HG03175 (cell line): ENCODE data around the gene KLHL41.
A peak's percentile ranks its signal among the peaks of the same experiment; 100 is the strongest.
"Not testable (repeated sequence)": the region's sequence is repeated elsewhere in the genome, so short reads cannot be mapped to it uniquely, and the experiment has no call there.

Experiments used
- ATAC-seq: cut with Tn5 transposase; IDR thresholded peaks from one replicate; pipeline ENCODE4 v1.9.1; 2021; ENCODE audit warnings: mild to moderate bottlenecking, moderate library complexity; ENCODE audit not compliant: unreplicated experiment

The KLHL41 gene

DNA sequence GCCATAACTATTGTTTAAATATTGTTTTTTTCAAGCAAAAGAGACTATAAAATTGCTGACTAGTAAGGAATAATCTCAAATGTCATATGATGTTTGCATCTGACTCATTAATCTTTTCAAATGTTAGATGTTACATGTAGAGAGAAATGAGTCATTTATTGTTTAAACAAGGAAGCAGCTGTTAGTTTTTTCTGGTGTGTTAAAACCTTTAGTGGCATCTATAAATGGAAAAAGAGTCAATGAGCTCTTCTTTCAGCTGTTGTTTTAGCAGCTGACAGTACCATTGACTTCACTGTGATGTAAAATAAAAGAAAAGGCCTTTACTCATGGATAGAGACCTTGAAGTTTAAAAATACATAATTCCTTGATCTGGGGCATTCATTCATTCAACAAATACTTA, 1.8 kb upstream of the KLHL41 start:
- no peak for ATAC-seq

DNA sequence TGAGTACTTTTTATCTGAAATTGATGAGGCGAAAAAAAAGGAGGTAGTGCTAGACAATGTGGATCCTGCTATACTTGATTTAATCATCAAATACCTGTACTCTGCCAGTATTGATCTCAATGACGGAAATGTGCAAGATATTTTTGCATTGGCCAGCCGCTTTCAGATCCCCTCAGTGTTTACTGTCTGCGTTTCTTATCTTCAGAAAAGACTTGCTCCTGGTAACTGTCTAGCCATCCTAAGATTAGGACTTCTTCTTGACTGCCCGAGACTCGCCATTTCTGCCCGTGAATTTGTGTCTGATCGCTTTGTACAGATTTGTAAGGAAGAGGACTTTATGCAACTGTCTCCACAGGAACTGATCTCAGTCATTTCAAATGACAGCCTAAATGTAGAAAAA, 453 bp downstream of the KLHL41 start:
- ATAC-seq: no peak

DNA sequence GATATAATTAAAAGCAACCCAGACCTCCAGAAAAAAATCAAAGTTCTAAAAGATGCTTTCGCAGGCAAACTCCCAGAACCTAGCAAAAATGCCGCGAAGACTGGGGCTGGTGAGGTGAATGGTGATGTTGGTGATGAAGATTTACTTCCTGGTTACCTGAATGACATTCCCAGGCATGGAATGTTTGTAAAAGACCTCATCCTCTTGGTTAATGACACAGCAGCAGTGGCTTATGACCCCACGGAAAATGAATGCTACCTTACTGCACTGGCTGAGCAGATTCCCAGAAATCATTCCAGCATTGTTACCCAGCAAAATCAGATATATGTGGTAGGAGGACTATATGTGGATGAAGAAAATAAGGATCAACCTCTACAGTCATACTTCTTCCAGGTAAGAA, 994 bp downstream of the KLHL41 start:
- no peak for ATAC-seq

DNA sequence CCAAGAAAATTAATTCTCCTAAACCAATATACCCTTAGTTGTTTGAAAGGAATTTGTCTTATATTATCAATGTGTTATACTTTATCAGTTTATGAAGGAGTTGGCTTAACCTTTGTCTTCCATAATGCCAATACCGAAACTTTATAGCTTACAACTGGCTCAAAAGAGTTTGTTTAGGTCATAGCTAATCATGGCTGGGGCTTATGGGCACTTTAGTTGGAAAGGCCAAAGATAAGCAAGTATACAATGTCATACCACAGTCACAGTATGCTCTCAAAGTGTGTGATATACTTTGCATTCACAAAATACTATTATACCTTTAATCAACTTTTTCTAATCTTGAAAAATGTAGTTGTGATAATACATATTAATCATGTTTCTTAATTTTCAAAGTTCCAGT, 2.3 kb downstream of the KLHL41 start:
- ATAC-seq: no peak

DNA sequence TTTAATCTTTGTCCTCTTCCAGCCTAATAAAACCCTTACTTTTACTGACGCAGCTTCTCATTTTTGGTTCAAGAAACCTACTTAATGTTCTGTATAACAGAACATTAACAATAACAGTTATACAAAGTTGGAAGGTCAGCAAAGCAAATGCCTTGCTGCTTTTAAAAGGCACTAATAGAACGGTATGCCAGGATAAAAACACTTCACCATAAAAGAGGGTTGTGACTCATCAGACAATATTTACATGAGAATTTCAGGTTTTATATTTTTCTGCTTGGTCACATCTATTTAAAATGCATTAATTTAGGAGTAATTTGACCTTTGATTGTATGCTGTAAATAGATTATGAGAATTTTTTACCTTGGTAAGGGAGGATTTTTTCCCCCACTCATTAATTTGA, 3.0 kb downstream of the KLHL41 start:
- no peak for ATAC-seq

DNA sequence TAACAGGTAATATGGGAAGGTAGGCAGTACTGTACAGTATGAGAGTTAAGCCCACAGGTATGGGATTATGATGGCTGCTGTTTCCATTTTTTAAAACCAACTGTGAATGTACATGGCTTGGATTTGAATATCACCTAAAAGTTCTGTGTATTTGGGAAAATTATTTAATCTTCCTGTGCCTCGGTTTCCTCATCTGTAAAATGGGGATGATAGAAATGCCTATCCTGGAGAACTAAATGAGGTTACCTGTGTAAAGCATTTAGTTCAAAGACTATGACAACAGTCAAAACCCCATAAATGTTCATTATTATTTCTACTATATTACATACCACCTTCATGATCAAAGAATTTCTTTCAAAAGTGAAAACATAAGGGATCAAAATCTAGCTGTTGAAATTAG, 3.6 kb downstream of the KLHL41 start:
- ATAC-seq: no peak

DNA sequence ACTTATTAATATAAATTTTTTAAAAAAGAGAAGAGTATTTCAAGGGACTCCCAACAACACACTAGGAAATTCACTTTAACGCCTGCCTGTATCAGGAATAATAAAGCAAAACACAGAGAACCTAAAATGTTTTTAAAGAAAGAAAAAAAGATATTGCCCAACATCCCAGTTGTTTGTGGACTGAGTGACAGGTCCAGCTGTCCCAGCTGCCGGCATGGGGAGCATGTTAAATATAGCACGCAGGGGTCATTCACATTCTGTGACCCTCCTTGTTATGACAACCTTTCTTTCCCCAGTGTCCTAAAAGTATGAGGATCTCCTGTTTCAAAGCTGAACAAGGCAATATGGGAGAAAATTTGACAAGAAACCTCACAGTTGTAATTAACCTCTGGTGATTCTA, 4.4 kb downstream of the KLHL41 start:
- no peak for ATAC-seq

DNA sequence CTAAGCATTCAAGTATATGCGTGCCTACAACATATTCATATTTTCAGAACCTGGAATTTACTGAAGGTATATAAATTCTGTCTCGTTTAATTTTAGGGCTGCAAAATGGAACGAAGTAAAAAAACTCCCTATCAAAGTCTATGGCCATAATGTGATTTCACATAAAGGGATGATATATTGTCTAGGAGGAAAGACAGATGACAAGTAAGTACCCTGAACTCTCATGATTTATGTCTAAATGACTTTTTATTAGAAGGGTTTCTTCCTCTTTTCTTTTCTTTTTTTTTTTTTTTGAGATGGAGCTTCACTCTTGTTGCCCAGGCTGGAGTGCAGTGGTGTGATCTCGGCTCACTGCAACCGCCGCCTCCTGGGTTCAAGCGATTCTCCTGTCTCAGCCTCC, 5.3 kb downstream of the KLHL41 start:
- ATAC-seq: not testable (repeated sequence)

DNA sequence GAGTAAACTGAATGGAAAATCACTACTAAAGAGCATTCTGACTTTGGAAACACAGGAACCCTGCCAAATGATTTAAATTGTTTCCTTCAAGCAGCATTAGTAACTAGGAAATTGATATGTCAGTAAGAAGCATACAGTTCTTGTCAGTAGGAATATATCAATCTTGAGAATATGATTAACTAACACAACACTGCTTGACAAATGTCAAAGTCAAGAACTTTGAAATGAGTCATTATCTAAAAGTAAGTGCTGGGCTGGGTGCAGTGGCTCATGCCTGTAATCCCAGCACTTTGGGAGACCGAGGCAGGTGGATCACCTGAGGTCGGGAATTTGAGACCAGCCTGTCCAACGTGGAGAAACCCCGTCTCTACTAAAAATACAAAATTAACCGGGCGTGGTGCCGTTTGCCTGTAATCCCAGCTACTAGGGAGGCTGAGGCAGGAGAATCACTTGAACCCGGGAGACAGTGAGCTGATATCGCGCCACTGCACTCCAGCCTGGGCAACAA, 7.0 kb downstream of the KLHL41 start:
- not testable (repeated sequence) for ATAC-seq

DNA sequence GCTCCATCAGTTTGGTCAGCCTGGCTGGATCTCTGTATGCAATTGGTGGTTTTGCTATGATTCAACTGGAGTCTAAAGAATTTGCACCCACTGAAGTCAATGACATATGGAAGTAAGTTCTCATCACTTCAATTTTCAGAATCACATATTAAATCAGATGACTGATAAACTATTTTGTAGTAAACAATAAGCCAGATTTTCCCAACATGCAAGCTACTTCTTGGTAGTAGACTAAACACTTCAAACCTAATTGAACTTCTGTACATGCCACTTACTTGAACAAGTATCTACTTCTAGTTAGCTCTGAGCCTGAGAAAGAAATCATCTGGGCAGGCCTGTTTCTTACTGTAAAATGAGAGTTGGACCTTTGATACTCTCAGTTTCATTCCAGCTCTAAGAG, 11.4 kb downstream of the KLHL41 start:
- no peak for ATAC-seq

DNA sequence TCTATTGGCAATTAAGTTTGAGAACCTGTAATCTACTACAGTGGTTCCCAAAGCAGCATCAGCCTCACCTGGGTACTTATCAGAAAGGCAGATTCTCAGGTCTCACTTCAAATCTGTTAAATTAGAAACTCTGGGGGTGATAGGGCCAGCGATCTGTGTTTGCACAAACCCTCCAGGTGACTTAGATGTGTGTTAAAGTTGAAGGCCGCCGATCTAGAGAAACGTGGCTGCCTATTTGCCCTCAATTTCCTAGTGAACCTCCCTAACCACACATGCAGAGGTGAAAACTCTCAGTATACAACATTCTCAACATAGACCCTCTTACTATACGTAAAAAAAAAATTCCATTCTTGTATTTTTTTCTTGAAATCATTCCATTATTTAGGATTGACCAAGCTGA, 14.2 kb downstream of the KLHL41 start:
- ATAC-seq: no peak

DNA sequence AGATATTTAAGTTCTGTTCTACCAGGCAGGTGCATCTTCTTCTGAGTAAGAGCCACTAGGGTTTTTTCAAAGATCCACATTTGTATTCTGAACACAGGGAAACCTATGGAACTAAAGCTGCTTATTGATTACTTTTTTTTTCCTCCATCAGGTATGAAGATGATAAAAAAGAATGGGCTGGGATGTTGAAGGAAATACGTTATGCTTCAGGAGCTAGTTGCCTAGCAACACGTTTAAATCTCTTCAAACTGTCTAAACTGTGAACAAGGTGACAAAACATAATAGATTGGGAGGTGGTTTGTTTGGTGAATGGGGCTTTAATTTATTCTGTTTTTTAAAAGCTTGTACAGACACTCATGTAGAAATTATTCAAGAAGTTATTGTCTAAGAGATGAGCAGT, 15.9 kb downstream of the KLHL41 start:
- no peak for ATAC-seq

DNA sequence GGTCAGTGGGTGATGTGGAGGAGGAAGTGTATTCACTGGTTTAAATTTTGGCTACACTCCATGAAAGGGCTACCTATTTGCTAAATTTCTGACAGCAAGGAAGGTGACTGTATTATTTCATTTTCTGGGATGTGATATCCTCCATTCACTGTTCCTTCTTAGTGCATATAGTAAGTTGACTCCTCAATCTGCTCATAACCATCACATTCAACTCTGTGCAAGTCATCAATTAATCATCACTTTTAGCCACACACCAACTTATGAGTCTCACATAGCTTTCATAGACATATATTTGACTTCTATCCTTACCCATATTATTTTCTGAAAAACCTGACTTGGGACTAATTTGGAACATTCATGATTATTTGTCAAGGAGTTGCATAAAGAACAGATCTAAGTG, 16.9 kb downstream of the KLHL41 start:
- no peak for ATAC-seq

DNA sequence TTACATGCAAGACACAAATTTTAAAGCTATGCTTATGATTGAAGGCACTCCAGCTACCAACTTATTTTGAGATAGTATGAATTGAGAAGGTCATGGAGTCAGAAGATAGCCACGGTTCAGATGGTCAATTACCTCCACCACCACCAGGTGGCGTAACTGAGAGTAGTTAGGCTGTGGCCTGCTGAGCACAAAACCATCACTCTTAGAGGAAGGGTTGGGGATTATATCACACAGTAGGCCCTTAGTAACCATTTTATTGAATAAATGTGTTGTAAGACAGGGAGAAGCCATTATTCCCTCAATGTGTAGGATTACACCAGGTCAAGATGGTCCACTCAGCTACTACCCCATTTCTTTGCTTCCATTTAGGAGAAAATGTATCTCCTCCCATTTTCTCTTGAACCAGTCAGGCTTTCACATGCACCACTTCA, 18.8 kb downstream of the KLHL41 start:
- ATAC-seq: peak; percentile 92

DNA sequence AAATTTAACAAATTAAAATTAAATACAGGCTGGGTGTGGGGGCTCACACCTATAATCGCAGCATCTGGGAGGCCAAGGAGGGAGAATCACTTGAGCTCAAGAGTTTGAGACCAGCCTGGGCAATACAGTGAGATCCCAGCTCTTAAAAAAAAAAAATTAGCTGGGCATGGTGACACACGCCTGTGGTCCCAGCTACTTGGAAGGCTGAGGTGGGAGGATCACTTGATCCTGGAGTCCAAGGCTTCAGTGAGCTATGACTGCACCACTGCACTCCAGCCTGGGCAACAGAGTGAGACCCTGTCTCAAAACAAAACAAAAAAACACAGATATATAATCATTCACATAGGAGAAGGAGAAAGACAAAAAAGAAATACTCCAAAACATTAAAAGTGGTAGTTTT, 30.0 kb downstream of the KLHL41 start:
- ATAC-seq: not testable (repeated sequence)

DNA sequence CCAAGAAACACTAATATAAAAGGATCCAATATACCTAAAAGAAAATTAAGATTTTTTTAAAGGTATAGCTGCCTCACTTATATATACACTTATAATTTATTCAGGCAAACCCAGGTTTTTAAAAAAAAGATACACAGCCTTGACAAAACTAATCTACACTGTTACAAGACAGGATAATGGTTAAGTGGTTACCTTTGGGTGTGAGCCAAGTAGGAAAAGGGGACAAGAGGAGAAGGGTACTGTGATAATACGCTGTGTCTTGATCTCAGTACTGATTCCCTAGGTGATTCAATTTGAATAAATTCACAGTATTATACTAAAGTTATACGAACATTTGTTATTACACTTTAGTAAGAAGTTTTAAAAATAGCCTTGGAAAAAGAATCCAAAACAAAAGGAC, 30.6 kb downstream of the KLHL41 start:
- no peak for ATAC-seq

DNA sequence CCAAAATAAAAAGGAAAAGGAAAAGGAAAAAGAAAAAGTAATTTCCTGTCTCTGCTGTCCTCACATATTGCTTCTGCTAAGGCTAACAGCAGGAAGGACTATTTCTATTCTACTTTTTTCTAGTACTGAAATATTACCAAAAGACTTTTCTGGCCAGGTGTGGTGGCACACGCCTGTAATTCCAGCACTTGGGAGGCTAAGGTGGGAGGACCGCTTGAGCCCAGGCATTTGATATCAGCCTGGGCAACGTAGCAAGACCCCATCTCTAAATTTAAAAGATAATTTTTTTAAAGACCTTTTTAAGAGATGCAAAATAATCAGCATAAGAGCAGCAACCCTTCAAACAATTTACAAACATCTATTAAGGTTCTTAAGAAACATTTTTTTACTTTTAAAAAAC, 32.9 kb downstream of the KLHL41 start:
- no peak for ATAC-seq

DNA sequence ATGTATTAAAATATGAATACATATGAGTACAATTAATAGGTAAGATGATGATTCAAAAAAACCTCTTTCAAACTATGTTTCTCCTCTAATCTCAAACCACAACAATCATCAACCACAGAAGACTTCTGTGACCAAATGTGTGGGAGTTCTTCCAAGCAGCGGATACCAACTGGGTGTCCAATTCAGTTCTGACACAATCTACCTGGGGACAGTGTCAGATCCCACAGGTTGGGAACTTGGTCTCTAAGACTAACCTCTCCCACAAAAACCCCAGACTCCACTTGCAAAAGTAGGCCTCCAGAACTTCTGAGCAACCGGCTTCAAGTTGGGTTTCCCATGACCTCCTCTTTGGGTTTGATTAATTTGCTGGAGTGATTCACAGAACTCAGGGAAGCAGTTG, 37.3 kb downstream of the KLHL41 start:
- ATAC-seq: no peak

DNA sequence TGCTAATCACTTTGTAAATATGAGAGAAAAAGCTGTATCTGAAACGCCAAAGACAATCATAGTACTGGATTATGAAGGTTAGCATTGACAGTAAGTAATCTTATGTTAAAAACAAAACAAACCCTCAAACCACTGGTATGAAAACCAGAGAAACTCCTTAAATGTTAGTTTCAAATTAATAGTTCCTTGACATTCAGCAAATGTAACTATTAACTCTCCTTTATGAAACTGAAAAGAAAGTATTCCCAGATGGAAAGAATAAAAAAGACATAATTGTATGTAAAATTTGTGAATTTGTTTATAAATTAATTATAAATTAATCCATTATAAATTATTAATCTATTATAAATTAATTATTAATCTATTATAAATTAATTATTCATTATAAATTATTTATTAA, 51.9 kb downstream of the KLHL41 start:
- ATAC-seq: no peak

DNA sequence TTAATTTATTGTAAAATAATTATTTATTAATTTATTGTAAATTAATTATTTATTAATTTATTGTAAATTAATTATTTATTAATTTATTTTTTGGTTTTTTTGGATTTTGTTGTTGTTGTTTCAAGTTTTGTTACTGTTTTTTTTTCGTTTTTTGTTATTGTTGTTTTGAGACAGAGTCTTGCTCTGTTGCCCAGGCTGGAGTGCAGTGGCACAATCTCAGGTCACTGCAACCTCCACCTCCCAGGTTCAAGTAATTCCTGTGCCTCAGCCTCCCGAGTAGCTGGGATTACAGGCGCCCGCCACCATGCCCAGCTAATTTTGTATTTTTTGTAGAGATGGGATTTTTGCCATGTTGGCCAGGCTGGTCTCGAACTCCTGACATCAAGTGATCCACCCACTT, 52.6 kb downstream of the KLHL41 start:
- ATAC-seq: not testable (repeated sequence)

DNA sequence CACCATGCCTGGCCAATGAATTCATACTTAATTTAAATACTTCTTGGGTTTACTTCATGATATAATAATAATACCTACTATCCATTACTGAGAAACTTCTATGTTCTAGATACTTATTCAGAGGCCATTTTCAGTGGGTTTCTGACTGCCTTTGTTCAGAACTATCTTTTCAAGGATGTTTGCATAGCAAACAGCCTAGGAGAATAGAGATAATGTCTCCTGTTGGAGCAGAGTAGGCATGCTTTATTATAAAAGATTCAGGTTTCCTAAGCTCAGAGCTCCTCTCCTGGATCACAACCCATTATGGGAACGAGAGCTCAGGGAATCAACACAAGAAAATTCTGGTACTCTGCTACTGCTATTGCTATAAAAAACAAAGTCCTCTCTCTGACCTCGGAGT, 53.0 kb downstream of the KLHL41 start:
- ATAC-seq: no peak

DNA sequence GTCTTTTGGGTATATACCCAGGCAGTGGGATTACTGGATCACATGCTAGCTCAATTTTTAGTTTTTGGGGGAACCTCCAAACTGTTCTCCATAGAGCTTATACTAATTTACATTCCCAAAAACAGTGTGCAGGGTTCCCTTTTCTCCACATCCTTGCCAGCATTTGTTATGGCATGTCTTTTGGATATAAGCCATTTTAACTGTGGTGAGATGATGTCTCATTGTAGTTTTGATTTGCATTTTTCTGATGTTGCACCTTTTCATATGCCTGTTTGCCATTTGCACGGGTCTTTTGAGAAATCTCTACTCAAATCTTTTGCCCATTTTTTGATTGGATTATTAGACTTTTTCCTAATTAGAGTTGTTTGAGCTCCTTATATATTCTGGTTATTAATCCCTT, 56.2 kb downstream of the KLHL41 start:
- ATAC-seq: no peak

DNA sequence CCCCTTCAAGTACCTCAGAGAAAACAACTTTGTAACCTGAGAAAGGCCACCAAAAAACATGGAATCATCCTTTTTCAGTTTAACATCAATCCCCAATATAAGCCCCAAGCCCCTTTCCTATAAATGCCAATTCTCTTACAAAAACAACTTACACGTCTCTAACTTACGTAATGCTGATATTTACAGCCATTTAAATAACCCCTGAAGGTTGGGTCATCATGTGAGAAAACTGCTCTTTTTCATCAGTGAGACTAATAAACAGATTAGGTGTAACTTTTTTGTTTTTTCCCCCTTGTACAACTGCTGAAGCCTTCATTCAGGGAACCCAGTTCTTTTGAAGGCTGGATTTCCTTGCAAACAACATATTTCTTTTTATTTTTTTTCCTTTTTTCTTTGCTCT, 60.4 kb downstream of the KLHL41 start:
- ATAC-seq: no peak

DNA sequence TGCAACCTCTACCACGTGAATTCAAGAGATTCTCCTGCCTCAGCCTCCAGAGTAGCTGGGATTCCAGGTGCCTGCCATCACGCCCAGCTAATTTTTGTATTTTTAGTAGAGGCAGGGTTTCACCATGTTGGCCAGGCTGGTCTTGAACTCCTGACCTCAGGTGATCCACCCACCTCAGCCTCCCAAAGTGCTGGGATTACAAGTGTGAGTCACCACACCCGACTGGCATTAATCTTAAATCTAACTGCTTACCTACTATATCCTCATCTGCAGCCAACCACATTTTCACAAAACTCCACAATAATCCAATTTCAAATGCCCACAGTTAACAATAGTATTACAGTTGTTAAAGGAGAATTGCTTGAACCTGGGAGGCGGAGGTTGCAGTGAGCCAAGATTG, 61.2 kb downstream of the KLHL41 start:
- not testable (repeated sequence) for ATAC-seq
